Central memory CD8-positive, alpha-beta T cell (primary cell): ENCODE results near the gene MAPK13.
"Not testable (repeated sequence)": the region's sequence is repeated elsewhere in the genome, so short reads cannot be mapped to it uniquely, and the experiment has no call there.

Source experiments
- ATAC-seq: fragments of 150-1000 bp; cut with Tn5 transposase; replicated peaks from 2 replicates; pipeline ENCODE4 v1.10.0; 2022; ENCODE audit warnings: mild to moderate bottlenecking, moderate FRiP score, moderate number of reproducible peaks; ENCODE audit not compliant: poor library complexity, severe bottlenecking; ENCODE audit errors: extremely low read depth
- DNase-seq, 2 donors: peaks; one replicate each; pipeline ENCODE4 v3.0.0; 2021; ENCODE audit warnings: low spot score in 2 of 2
- H3K27ac Mint-ChIP-seq: one replicate; pipeline ENCODE4 v1.8.0; 2022; ENCODE audit warnings: low read depth, mild to moderate bottlenecking, moderate library complexity, mixed read lengths
- H3K27me3 Mint-ChIP-seq: one replicate; pipeline ENCODE4 v1.8.0; 2022; ENCODE audit warnings: mixed read lengths
- H3K36me3 Mint-ChIP-seq: one replicate; pipeline ENCODE4 v1.8.0; 2022; ENCODE audit warnings: mild to moderate bottlenecking, moderate library complexity, mixed read lengths; ENCODE audit not compliant: insufficient read depth
- H3K4me1 Mint-ChIP-seq: one replicate; pipeline ENCODE4 v1.8.0; 2022; ENCODE audit warnings: mixed read lengths
- H3K4me3 Mint-ChIP-seq: one replicate; pipeline ENCODE4 v1.8.0; 2022; ENCODE audit warnings: mild to moderate bottlenecking, moderate library complexity, mixed read lengths
- H3K9me3 Mint-ChIP-seq: one replicate; pipeline ENCODE4 v1.8.0; 2022; ENCODE audit warnings: mixed read lengths

Gene MAPK13

GRCh38 chr6:36125575-36125974 is 4.7 kb upstream of the MAPK13 start:
- Mint-ChIP-seq H3K36me3 (peaks cover 24% of the 10 kb centered on the region), H3K4me1 (peaks cover 67% of the 10 kb centered on the region), H3K27ac (no peak overlapping the region), H3K4me3 (no peak overlapping the region), H3K9me3 (no peaks in the 10 kb centered on the region), H3K27me3 (no peaks in the 10 kb centered on the region)
- DNase-seq: no peak
- ATAC-seq: no peak

- no peak overlapping the region for H3K4me3 Mint-ChIP-seq
- no peaks in the 10 kb centered on the region for H3K9me3 Mint-ChIP-seq
- no peak overlapping the region for H3K27ac Mint-ChIP-seq
- peaks cover 62% of the 10 kb centered on the region for H3K4me1 Mint-ChIP-seq
- DNase-seq: no peak
- peaks cover 26% of the 10 kb centered on the region for H3K36me3 Mint-ChIP-seq
- no peaks in the 10 kb centered on the region for H3K27me3 Mint-ChIP-seq
- no peak for ATAC-seq
Observed at GRCh38 chr6:36126121-36126520, 4.2 kb upstream of the MAPK13 start.

- H3K4me1 Mint-ChIP-seq: peaks cover 59% of the 10 kb centered on the region
- H3K4me3 Mint-ChIP-seq: no peak overlapping the region
- no peaks in the 10 kb centered on the region for H3K27me3 Mint-ChIP-seq
- DNase-seq (no peak), ATAC-seq (no peak)
- peaks cover 25% of the 10 kb centered on the region for H3K36me3 Mint-ChIP-seq
- no peak overlapping the region for H3K27ac Mint-ChIP-seq
- no peaks in the 10 kb centered on the region for H3K9me3 Mint-ChIP-seq
Observed at GRCh38 chr6:36126553-36127458, 3.5 kb upstream of the MAPK13 start.

- peaks cover 59% of the 10 kb centered on the region for H3K4me1 Mint-ChIP-seq
- H3K4me3 Mint-ChIP-seq: no peak overlapping the region
- no peaks in the 10 kb centered on the region for H3K9me3 Mint-ChIP-seq
- H3K27ac Mint-ChIP-seq: no peak overlapping the region
- H3K27me3 Mint-ChIP-seq: no peaks in the 10 kb centered on the region
- peaks cover 24% of the 10 kb centered on the region for H3K36me3 Mint-ChIP-seq
- DNase-seq: no peak
- ATAC-seq: no peak
Observed at GRCh38 chr6:36127462-36128016, 2.8 kb upstream of the MAPK13 start.

- peaks cover 59% of the 10 kb centered on the region for H3K4me1 Mint-ChIP-seq
- no peaks in the 10 kb centered on the region for H3K9me3 Mint-ChIP-seq
- H3K4me3 Mint-ChIP-seq: no peak overlapping the region
- H3K27me3 Mint-ChIP-seq: no peaks in the 10 kb centered on the region
- H3K27ac Mint-ChIP-seq: no peak overlapping the region
- no peak for ATAC-seq
- H3K36me3 Mint-ChIP-seq: peaks cover 23% of the 10 kb centered on the region
- no peak for DNase-seq
Observed at GRCh38 chr6:36128073-36128472, 2.2 kb upstream of the MAPK13 start.

- DNase-seq (no peak), ATAC-seq (no peak)
- H3K4me3 Mint-ChIP-seq: peak overlapping the region; percentile 86
- H3K27ac Mint-ChIP-seq: no peak overlapping the region
- peaks cover 22% of the 10 kb centered on the region for H3K36me3 Mint-ChIP-seq
- H3K27me3 Mint-ChIP-seq: no peaks in the 10 kb centered on the region
- H3K4me1 Mint-ChIP-seq: peaks cover 59% of the 10 kb centered on the region
- no peaks in the 10 kb centered on the region for H3K9me3 Mint-ChIP-seq
Observed at GRCh38 chr6:36128793-36129192, 1.5 kb upstream of the MAPK13 start.

GRCh38 chr6:36129334-36129733 is 979 bp upstream of the MAPK13 start:
- not testable (repeated sequence) for H3K27me3 Mint-ChIP-seq, H3K9me3 Mint-ChIP-seq, ATAC-seq, DNase-seq
- peaks cover 56% of the 10 kb centered on the region for H3K4me1 Mint-ChIP-seq
- peak overlapping the region; percentile 86 for H3K27ac Mint-ChIP-seq
- H3K36me3 Mint-ChIP-seq: peaks cover 18% of the 10 kb centered on the region
- H3K4me3 Mint-ChIP-seq: peak overlapping the region; percentile 86

GRCh38 chr6:36130667-36131510 is 576 bp downstream of the MAPK13 start:
- H3K4me3 Mint-ChIP-seq: peak overlapping the region; percentile 86
- H3K27me3 Mint-ChIP-seq: no peaks in the 10 kb centered on the region
- DNase-seq: peak; percentile 27 to 41
- peaks cover 25% of the 10 kb centered on the region for H3K36me3 Mint-ChIP-seq
- peak; percentile 64 for ATAC-seq
- no peaks in the 10 kb centered on the region for H3K9me3 Mint-ChIP-seq
- H3K27ac Mint-ChIP-seq: peak overlapping the region; percentile 4
- peaks cover 57% of the 10 kb centered on the region for H3K4me1 Mint-ChIP-seq

- Mint-ChIP-seq H3K27ac (peak overlapping the region; percentile 4), H3K9me3 (no peaks in the 10 kb centered on the region), H3K36me3 (peaks cover 25% of the 10 kb centered on the region), H3K4me1 (peaks cover 49% of the 10 kb centered on the region), H3K4me3 (peak overlapping the region; percentile 86), H3K27me3 (no peaks in the 10 kb centered on the region)
- peak; percentile 76 for ATAC-seq
- no peak for DNase-seq
Observed at GRCh38 chr6:36131511-36132245, 1.4 kb downstream of the MAPK13 start.

- Mint-ChIP-seq H3K36me3 (peaks cover 32% of the 10 kb centered on the region), H3K27ac (peak overlapping the region; percentile 4), H3K27me3 (no peaks in the 10 kb centered on the region), H3K4me3 (peak overlapping the region; percentile 86), H3K9me3 (no peaks in the 10 kb centered on the region), H3K4me1 (peaks cover 43% of the 10 kb centered on the region)
- DNase-seq (no peak), ATAC-seq (no peak)
Observed at GRCh38 chr6:36132246-36132895, 2.1 kb downstream of the MAPK13 start.

- H3K27ac Mint-ChIP-seq: peak overlapping the region; percentile 4
- H3K4me3 Mint-ChIP-seq: no peak overlapping the region
- ATAC-seq (no peak), DNase-seq (no peak)
- H3K36me3 Mint-ChIP-seq: peaks cover 37% of the 10 kb centered on the region
- no peaks in the 10 kb centered on the region for H3K27me3 Mint-ChIP-seq
- H3K4me1 Mint-ChIP-seq: peaks cover 43% of the 10 kb centered on the region
- no peaks in the 10 kb centered on the region for H3K9me3 Mint-ChIP-seq
Observed at GRCh38 chr6:36133148-36133547, 2.8 kb downstream of the MAPK13 start.

GRCh38 chr6:36133912-36134311 is 3.6 kb downstream of the MAPK13 start:
- no peak for DNase-seq
- ATAC-seq: no peak
- peak overlapping the region; percentile 4 for H3K27ac Mint-ChIP-seq
- H3K9me3 Mint-ChIP-seq: no peaks in the 10 kb centered on the region
- peaks cover 43% of the 10 kb centered on the region for H3K36me3 Mint-ChIP-seq
- H3K27me3 Mint-ChIP-seq: no peaks in the 10 kb centered on the region
- peaks cover 43% of the 10 kb centered on the region for H3K4me1 Mint-ChIP-seq
- H3K4me3 Mint-ChIP-seq: no peak overlapping the region
